IMR-90 (cell line): ENCODE results near the gene SLIT3.

Experiments used
- CHD1 ChIP-seq: IDR thresholded peaks from 2 replicates; pipeline ENCODE4 v1.6.1; 2012; ENCODE audit warnings: low read depth, low read length, improper control_type of control experiment
- CTCF ChIP-seq: conservative IDR thresholded peaks from 2 replicates; pipeline ENCODE4 v1.5.1; 2012; ENCODE audit warnings: mild to moderate bottlenecking, low read depth, low read length, improper control_type of control experiment
- MXI1 ChIP-seq: IDR thresholded peaks from 2 replicates; pipeline ENCODE4 v1.6.1; 2012; ENCODE audit warnings: low read depth, mild to moderate bottlenecking, low read length, moderate library complexity, borderline replicate concordance
- RCOR1 ChIP-seq: IDR thresholded peaks from 2 replicates; pipeline ENCODE4 v1.6.1; 2012; ENCODE audit warnings: mild to moderate bottlenecking, low read length, improper control_type of control experiment; ENCODE audit not compliant: insufficient replicate concordance

GRCh38 chr5:169171515-169171914 is 129.4 kb downstream of the SLIT3 start:
- TF ChIP-seq MXI1 (no peak), CHD1 (no peak), CTCF (no peak), RCOR1 (no peak)
